Gastroesophageal sphincter (tissue), 4 donors: ENCODE results near the gene PARL. TPM values are rescaled to one million over a fixed set of nuclear protein-coding genes. Genes with fewer than 3 reads are reported as not detected.
"Not testable (repeated sequence)": the region's sequence is repeated elsewhere in the genome, so short reads cannot be mapped to it uniquely, and the experiment has no call there.

ENCODE experiments used
- ATAC-seq: fragments of 150-250 bp; one replicate; pipeline ENCODE4 v1.9.1; 2016; ENCODE audit warnings: mild to moderate bottlenecking, moderate library complexity
- H3K27ac ChIP-seq, 4 donors: fragments of 200-600 bp; sonication (generic) in 3 of 4; 1 replicate in 3 of 4; 2 replicates in 1 of 4; pipeline ENCODE4 v1.5.1; 2016 to 2019
- H3K27me3 ChIP-seq: fragments of 200-600 bp; sonication (generic); one replicate; pipeline ENCODE4 v1.5.1; 2019
- H3K36me3 ChIP-seq, 2 donors: fragments of 200-600 bp; sonication (generic); one replicate each; pipeline ENCODE4 v1.5.1; 2019; ENCODE audit warnings: control low read depth in 1 of 2
- H3K4me1 ChIP-seq, 3 donors: fragments of 200-600 bp; sonication (generic); 1 replicate in 2 of 3; 2 replicates in 1 of 3; pipeline ENCODE4 v1.5.1; 2016 to 2019; ENCODE audit warnings: control low read depth in 2 of 3
- H3K4me3 ChIP-seq, 2 donors: fragments of 200-600 bp; sonication (generic); one replicate each; pipeline ENCODE4 v1.5.1; 2019; ENCODE audit warnings: mild to moderate bottlenecking in 1 of 2, moderate library complexity in 1 of 2
- H3K9me3 ChIP-seq, 3 donors: fragments of 200-600 bp; sonication (generic); one replicate each; pipeline ENCODE4 v1.5.1; 2017 to 2019; ENCODE audit warnings: control low read depth in 2 of 3
- CTCF ChIP-seq, 4 experiments: fragments of 200-600 bp in 2 of 4; fragments of 450-650 bp in 2 of 4; sonication (generic) in 1 of 4; IDR thresholded peaks; one replicate each; pipeline ENCODE4 v1.5.1; 2017 to 2019; ENCODE audit warnings: antibody characterized with exemption in 4 of 4, mild to moderate bottlenecking in 2 of 4, moderate library complexity in 2 of 4
- EP300 ChIP-seq: sonication (generic); formaldehyde crosslinking; IDR thresholded peaks from one replicate; pipeline ENCODE4 v1.6.1; 2017; ENCODE audit warnings: antibody characterized with exemption, mild to moderate bottlenecking
- POLR2A ChIP-seq, 2 donors: fragments of 450-650 bp; IDR thresholded peaks; one replicate each; pipeline ENCODE4 v1.6.1; 2017; ENCODE audit warnings: antibody characterized with exemption in 2 of 2, mild to moderate bottlenecking in 2 of 2, moderate library complexity in 1 of 2
- POLR2AphosphoS5 ChIP-seq: sonication (generic); formaldehyde crosslinking; IDR thresholded peaks from one replicate; pipeline ENCODE4 v1.6.1; 2017; ENCODE audit warnings: antibody characterized with exemption
- WGBS, 2 donors: methylation state at CpG; one replicate each; pipeline ENCODE4 v1.1.5; 2018; ENCODE audit warnings: low coverage in 1 of 2; 5-methylcytosine and 5-hydroxymethylcytosine counted together
- total RNA-seq, 4 donors: library from RNA; depleted of rRNA; stranded (reverse); fragments of >200 nt; gene quantifications; one replicate each; pipeline ENCODE4 v1.1.0, GENCODE V29; 2016

The PARL gene
- total RNA-seq, 4 donors from 2014 or later: 40.6 to 55.7 (median 54.7) TPM

GRCh38 chr3:183794452-183794851, 90.2 kb downstream of the PARL start:
- H3K27me3 ChIP-seq: no peaks in the 10 kb centered on the region
- H3K9me3 ChIP-seq: no peaks in the 10 kb centered on the region
- no peak overlapping the region for H3K4me3 ChIP-seq
- no peaks in the 10 kb centered on the region for H3K4me1 ChIP-seq
- TF ChIP-seq CTCF (IDR thresholded peaks at IDR 0.05) (no peak), POLR2A (IDR thresholded peaks at IDR 0.05) (no peak), EP300 (no peak)
- ATAC-seq: no peak
- 81 to 87% methylated on average over 3 to 4 of the region's 4 CpGs for WGBS, 2 donors
- H3K36me3 ChIP-seq: peaks cover 0 to 80% of the 10 kb centered on the region in 2 donors
- no peak overlapping the region for H3K27ac ChIP-seq

- no peak for ATAC-seq
- no peaks in the 10 kb centered on the region for H3K4me1 ChIP-seq
- no peak overlapping the region for H3K4me3 ChIP-seq
- WGBS, 2 donors: 80 to 83% methylated on average over 6 of the region's 6 CpGs
- TF ChIP-seq CTCF (IDR thresholded peaks at IDR 0.05) (no peak), POLR2A (IDR thresholded peaks at IDR 0.05) (no peak), EP300 (no peak), POLR2AphosphoS5 (no peak)
- peaks cover 0 to 77% of the 10 kb centered on the region in 2 donors for H3K36me3 ChIP-seq
- H3K9me3 ChIP-seq: no peaks in the 10 kb centered on the region
- no peak overlapping the region for H3K27ac ChIP-seq
- H3K27me3 ChIP-seq: no peaks in the 10 kb centered on the region
Measured at GRCh38 chr3:183792976-183793375, 91.7 kb downstream of the PARL start.

DNA sequence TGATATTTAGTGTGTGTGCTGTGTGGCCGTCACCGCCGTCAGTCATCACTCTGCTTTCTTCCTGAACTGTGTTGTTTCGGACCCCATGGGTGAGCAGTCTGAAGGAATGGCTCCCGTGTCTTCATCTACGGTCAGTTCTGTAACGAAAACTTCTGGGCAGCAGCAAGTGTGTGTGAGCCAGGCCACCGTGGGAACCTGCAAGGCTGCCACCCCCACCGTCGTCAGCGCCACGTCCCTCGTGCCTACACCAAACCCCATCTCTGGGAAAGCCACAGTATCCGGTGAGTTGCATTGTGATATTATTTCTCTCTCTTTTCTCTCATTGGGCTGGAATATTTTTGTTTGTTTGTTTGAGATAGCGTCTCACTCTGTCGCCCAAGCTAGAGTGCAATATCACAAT, 94.0 kb downstream of the PARL start:
- no peaks in the 10 kb centered on the region for H3K4me1 ChIP-seq
- WGBS, 2 donors: 94 to 100% methylated on average over 1 to 16 of the region's 16 CpGs
- H3K4me3 ChIP-seq: no peak overlapping the region
- H3K36me3 ChIP-seq: peaks cover 2 to 85% of the 10 kb centered on the region in 2 donors
- TF ChIP-seq EP300 (no peak), POLR2A (IDR thresholded peaks at IDR 0.05) (no peak), POLR2AphosphoS5 (no peak), CTCF (IDR thresholded peaks at IDR 0.05) (no peak)
- H3K27ac ChIP-seq: no peak overlapping the region
- no peaks in the 10 kb centered on the region for H3K27me3 ChIP-seq
- H3K9me3 ChIP-seq: no peaks in the 10 kb centered on the region
- ATAC-seq: no peak

DNA sequence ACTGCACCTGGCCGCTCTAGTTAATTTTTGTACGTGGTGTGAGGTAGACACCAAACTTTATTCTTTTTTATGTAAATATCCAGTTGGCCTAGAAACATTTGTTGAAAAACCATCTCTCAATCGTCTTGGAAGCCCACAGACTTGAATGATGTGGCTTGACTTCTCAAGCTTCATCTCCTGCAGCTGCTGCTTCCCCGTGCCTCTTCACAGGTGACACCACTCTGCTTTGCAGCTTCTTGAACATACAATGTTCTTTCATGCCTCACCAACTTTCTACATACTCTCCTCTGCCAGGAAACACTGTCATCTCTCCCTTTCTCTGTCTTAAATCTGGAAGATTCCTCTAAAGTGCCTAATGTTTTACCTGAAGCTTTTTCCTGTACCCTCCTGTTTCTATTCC, 94.9 kb downstream of the PARL start:
- H3K36me3 ChIP-seq: peaks cover 2 to 93% of the 10 kb centered on the region in 2 donors
- WGBS, 2 donors: 89 to 96% methylated on average over 1 to 4 of the region's 4 CpGs

GRCh38 chr3:183784503-183784902, 100.2 kb downstream of the PARL start:
- WGBS, 2 donors: 90 to 92% methylated on average over 4 to 9 of the region's 10 CpGs
- not testable (repeated sequence) for ATAC-seq, H3K4me1 ChIP-seq, H3K27me3 ChIP-seq, H3K27ac ChIP-seq, H3K4me3 ChIP-seq, H3K9me3 ChIP-seq
- H3K36me3 ChIP-seq: peaks cover 2 to 95% of the 10 kb centered on the region in 2 donors

More for the DNA sequence above, 94.9 kb downstream of the PARL start:
- no peak for TF ChIP-seq CTCF (IDR thresholded peaks at IDR 0.05)
- TF ChIP-seq EP300: no peak
- no peak for TF ChIP-seq POLR2AphosphoS5
- TF ChIP-seq POLR2A (IDR thresholded peaks at IDR 0.05): no peak
- Histone ChIP-seq H3K9me3 (no peaks in the 10 kb centered on the region), H3K4me1 (no peaks in the 10 kb centered on the region), H3K27me3 (no peaks in the 10 kb centered on the region), H3K27ac (no peak overlapping the region), H3K4me3 (no peak overlapping the region)
- ATAC-seq: no peak
